ENCODE measurements around the gene TRPC5OS.

Gene TRPC5OS

GRCh38 chrX:111861605-111862004 is 14.4 kb upstream of the TRPC5OS start (continued):
- TF ChIP-seq ZNF555 (tag by site-specific recombination; conservative IDR thresholded peaks at IDR 0.05) (no peak), HOXA7 (CRISPR knock-in tag; IDR thresholded peaks at IDR 0.05; ENCODE audit: borderline replicate concordance) (no peak), RBAK (tag by site-specific recombination; IDR thresholded peaks at IDR 0.05) (no peak), ZNF121 (tag by site-specific recombination; IDR thresholded peaks at IDR 0.05) (no peak)

DNA sequence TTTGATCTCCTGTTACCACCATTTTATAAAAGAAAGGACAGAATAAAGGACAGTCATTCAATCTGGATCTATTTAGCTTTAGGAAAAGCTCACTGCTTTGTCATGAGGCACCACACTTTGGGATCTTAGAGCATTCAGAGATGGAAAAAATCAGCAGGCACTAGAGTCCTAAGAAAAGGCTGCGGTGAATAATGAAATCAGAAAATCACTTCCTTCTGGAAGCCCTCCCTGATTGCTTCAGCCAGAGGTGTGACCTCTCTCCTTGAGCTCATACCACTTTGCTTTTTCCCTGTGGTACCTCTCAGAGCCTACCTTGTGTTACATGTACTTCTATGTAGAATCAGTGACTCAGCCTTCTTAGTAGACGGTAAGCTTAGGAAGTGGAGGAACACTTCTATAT is 8.7 kb upstream of the TRPC5OS start:
- H3K9me3 ChIP-seq (ENCODE audit: control insufficient read depth, insufficient read depth, low read depth, low read length): no peaks in the 10 kb centered on the region
- no peak overlapping the region for H3K4me3 ChIP-seq (ENCODE audit: low read depth, low read length)
- H3K36me3 ChIP-seq (ENCODE audit: control insufficient read depth in 2 of 2, insufficient read depth in 1 of 2, low read length in 2 of 2): no peaks in the 10 kb centered on the region
- no peak overlapping the region for H3K27ac ChIP-seq (ENCODE audit: extremely low read depth, low read depth, low read length)
- no peaks in the 10 kb centered on the region for H3K4me1 ChIP-seq (ENCODE audit: control insufficient read depth, insufficient read depth, low read length)
- TF ChIP-seq, protein P1, sequence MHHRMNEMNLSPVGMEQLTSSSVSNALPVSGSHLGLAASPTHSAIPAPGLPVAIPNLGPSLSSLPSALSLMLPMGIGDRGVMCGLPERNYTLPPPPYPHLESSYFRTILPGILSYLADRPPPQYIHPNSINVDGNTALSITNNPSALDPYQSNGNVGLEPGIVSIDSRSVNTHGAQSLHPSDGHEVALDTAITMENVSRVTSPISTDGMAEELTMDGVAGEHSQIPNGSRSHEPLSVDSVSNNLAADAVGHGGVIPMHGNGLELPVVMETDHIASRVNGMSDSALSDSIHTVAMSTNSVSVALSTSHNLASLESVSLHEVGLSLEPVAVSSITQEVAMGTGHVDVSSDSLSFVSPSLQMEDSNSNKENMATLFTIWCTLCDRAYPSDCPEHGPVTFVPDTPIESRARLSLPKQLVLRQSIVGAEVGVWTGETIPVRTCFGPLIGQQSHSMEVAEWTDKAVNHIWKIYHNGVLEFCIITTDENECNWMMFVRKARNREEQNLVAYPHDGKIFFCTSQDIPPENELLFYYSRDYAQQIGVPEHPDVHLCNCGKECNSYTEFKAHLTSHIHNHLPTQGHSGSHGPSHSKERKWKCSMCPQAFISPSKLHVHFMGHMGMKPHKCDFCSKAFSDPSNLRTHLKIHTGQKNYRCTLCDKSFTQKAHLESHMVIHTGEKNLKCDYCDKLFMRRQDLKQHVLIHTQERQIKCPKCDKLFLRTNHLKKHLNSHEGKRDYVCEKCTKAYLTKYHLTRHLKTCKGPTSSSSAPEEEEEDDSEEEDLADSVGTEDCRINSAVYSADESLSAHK (tag by site-specific recombination; IDR thresholded peaks at IDR 0.05): no peak
- TF ChIP-seq ZNF580 (tag by site-specific recombination; IDR thresholded peaks at IDR 0.05) (no peak), ZNF560 (tag by site-specific recombination; IDR thresholded peaks at IDR 0.05; ENCODE audit: borderline replicate concordance) (no peak), ZNF350 (tag by site-specific recombination; IDR thresholded peaks at IDR 0.05) (no peak), ZNF701 (tag by site-specific recombination; IDR thresholded peaks at IDR 0.05) (no peak), ZNF324 (tag by site-specific recombination; IDR thresholded peaks at IDR 0.05) (no peak), ZNF654 (tag by site-specific recombination; IDR thresholded peaks at IDR 0.05; ENCODE audit: low read depth) (no peak), ZNF621 (tag by site-specific recombination; IDR thresholded peaks at IDR 0.05) (no peak)
- CTCF ChIA-PET: interaction anchor here (0.6 to 1.6 kb wide), 2 partner anchors 366 to 775 kb away, joined by 3 to 6 read pairs; no protein-coding TSS in a partner anchor
- POLR2A ChIA-PET: no interaction called here

DNA sequence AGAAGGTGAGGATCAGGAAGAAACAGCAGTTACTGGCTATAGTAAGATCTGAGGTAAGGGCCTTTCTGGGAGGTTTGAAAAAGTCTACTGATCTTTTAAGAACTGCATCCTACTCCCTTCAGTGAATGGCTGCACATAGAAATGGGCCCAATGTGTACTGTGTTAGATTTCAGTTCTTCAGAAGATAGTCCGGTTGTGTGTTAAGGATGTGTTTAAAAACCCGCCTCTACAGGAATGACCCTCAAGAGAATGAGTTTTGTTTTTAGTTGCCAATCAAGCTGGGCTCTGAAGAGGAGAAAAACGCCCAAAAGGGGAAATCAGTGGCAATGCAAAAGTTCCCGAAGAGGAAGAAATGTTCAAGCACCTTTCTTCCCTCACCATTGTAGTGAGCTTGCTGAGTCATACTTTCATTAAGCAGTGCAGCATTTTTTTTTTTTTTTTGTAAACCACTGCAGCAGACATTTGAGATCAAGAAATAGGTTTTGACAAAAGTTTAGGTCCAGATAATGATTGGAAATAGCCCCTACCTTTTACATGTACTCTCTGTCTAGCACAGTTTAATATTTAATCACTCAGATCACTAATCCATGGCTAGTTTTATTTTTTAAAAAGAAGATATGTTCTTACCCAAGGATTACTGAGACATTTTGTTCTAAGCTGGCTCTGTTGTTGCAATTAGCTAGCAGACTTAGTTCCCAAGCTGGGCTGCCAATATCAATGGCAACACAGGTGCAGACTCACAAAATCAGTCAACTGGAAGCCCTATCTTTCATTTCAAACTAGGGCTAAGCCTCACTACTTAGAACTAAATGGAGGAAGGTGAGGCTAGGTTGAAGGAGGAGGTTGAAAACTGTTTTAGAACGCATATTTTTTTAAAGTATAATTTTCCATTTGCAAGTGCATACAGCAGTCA is 7.0 kb upstream of the TRPC5OS start:
- Histone ChIP-seq H3K9me3 (ENCODE audit: control insufficient read depth, insufficient read depth, low read depth, low read length) (no peaks in the 10 kb centered on the region), H3K27ac (ENCODE audit: extremely low read depth, low read depth, low read length) (no peak overlapping the region), H3K4me3 (ENCODE audit: low read depth, low read length) (no peak overlapping the region), H3K36me3 (ENCODE audit: control insufficient read depth in 2 of 2, insufficient read depth in 1 of 2, low read length in 2 of 2) (no peaks in the 10 kb centered on the region), H3K4me1 (ENCODE audit: control insufficient read depth, insufficient read depth, low read length) (no peaks in the 10 kb centered on the region)
- CTCF ChIA-PET: interaction anchor here (0.6 to 2.0 kb wide), 26 partner anchors 9 to 1772 kb away, joined by 3 to 8 read pairs (median 4); no protein-coding TSS in a partner anchor
- POLR2A ChIA-PET: no interaction called here
- TF ChIP-seq ZNF324 (tag by site-specific recombination; IDR thresholded peaks at IDR 0.05) (no peak), PRDM1 (tag by site-specific recombination; IDR thresholded peaks at IDR 0.05) (0 out of 2 replicates have a peak, but pooled peaks have one; percentile 7)

DNA sequence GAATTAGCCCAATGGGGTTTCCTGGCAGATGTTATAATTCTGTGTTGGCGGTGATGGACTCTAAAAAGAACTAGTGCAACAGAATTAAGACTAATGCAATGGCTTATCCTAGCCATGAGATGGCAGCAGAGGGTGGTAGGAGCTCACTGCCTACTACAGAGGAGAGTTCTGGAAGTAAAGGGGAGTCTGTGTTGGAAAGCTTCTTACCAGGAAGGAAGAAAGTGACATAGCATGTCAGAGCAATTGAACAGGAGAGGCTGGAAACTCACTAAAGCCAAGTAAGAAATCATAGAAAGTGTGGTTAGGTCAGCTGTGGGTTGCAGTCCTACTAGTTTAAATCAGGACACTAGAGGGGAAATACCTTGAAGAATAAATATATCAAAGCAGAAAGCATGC is 6.3 kb upstream of the TRPC5OS start:
- Histone ChIP-seq H3K4me1 (ENCODE audit: control insufficient read depth, insufficient read depth, low read length) (no peaks in the 10 kb centered on the region), H3K4me3 (ENCODE audit: low read depth, low read length) (no peak overlapping the region), H3K36me3 (ENCODE audit: control insufficient read depth in 2 of 2, insufficient read depth in 1 of 2, low read length in 2 of 2) (no peaks in the 10 kb centered on the region), H3K27ac (ENCODE audit: extremely low read depth, low read depth, low read length) (no peak overlapping the region), H3K9me3 (ENCODE audit: control insufficient read depth, insufficient read depth, low read depth, low read length) (no peaks in the 10 kb centered on the region)
- ChIA-PET CTCF (interaction anchor here (0.5 to 2.0 kb wide), 22 partner anchors 8 to 1251 kb away, joined by 3 to 6 read pairs (median 4); no protein-coding TSS in a partner anchor), POLR2A (no interaction called here)
- TF ChIP-seq ZNF623 (tag by site-specific recombination; IDR thresholded peaks at IDR 0.05) (no peak), ZNF654 (tag by site-specific recombination; IDR thresholded peaks at IDR 0.05; ENCODE audit: low read depth) (peak; percentile 88), ZBTB8A (tag by site-specific recombination; IDR thresholded peaks at IDR 0.05) (no peak), PRDM1 (tag by site-specific recombination; IDR thresholded peaks at IDR 0.05) (peak; percentile 73), CTCF (tag by site-specific recombination; IDR thresholded peaks at IDR 0.05) (peak; percentile 54)

Data from HEK293 (cell line).